H1 (cell line): ENCODE results near the gene AVPI1. TPM values are rescaled to one million over a fixed set of nuclear protein-coding genes. Genes with fewer than 3 reads are reported as not detected.

ENCODE experiments used
- CBX8 ChIP-seq: fragments of 300-800, 300-1000 bp; sonication (generic); IDR thresholded peaks from 2 replicates; pipeline ENCODE4 v1.7.1; 2016; ENCODE audit warnings: low read depth, low read length, borderline replicate concordance
- CHD2 ChIP-seq: IDR thresholded peaks from 2 replicates; pipeline ENCODE4 v1.6.1; 2012; ENCODE audit warnings: low read length, improper control_type of control experiment
- CREB1 ChIP-seq: IDR thresholded peaks from 2 replicates; pipeline ENCODE4 v1.6.1; 2012; ENCODE audit warnings: inconsistent platforms
- GTF2F1 ChIP-seq: IDR thresholded peaks from 2 replicates; pipeline ENCODE4 v1.6.1; 2012; ENCODE audit warnings: low read depth, low read length, improper control_type of control experiment, borderline replicate concordance
- HDAC2 ChIP-seq, 2 experiments: fragments of 300-600 bp in 1 of 2; sonication (generic) in 1 of 2; IDR thresholded peaks; 2 replicates each; pipeline ENCODE4 v1.6.1; 2011 to 2012; ENCODE audit warnings: low read depth in 2 of 2, low read length in 2 of 2, mild to moderate bottlenecking in 2 of 2, moderate library complexity in 2 of 2, borderline replicate concordance in 1 of 2, inconsistent platforms in 1 of 2
- HDAC6 ChIP-seq: IDR thresholded peaks from one replicate; pipeline ENCODE4 v1.7.1; 2012; ENCODE audit warnings: low read depth, mild to moderate bottlenecking, inconsistent platforms, low read length, moderate library complexity
- JUND ChIP-seq: IDR thresholded peaks from 2 replicates; pipeline ENCODE4 v1.6.1; 2011; ENCODE audit warnings: mild to moderate bottlenecking, improper control_type of control experiment, low read length
- RAD21 ChIP-seq, 2 experiments: IDR thresholded peaks in 1 of 2; conservative IDR thresholded peaks in 1 of 2; 2 replicates each; pipeline ENCODE4 v1.6.1; 2011; ENCODE audit warnings: low read depth in 2 of 2, low read length in 2 of 2, improper control_type of control experiment in 1 of 2, inconsistent platforms in 1 of 2, mild to moderate bottlenecking in 1 of 2, moderate library complexity in 1 of 2
- RBBP5 ChIP-seq: IDR thresholded peaks from 2 replicates; pipeline ENCODE4 v1.7.1; 2012; ENCODE audit warnings: low read depth, mild to moderate bottlenecking, inconsistent platforms, low read length, moderate library complexity, borderline replicate concordance
- RNF2 ChIP-seq: fragments of 200-900, 300-1000 bp; sonication (generic); IDR thresholded peaks from 2 replicates; pipeline ENCODE4 v1.7.1; 2016; ENCODE audit warnings: borderline replicate concordance, low read depth, mild to moderate bottlenecking, antibody characterized with exemption, low read length; ENCODE audit not compliant: poor library complexity, severe bottlenecking; ENCODE audit errors: missing control alignments
- SIN3A ChIP-seq, 2 experiments: IDR thresholded peaks in 1 of 2; conservative IDR thresholded peaks in 1 of 2; 2 replicates each; pipeline ENCODE4 v1.6.1; 2011 to 2012; ENCODE audit warnings: low read length in 2 of 2, improper control_type of control experiment in 1 of 2, low read depth in 1 of 2, mild to moderate bottlenecking in 1 of 2
- SIRT6 ChIP-seq: IDR thresholded peaks from one replicate; pipeline ENCODE4 v1.7.1; 2012; ENCODE audit warnings: low read length, inconsistent platforms
- SIX5 ChIP-seq: IDR thresholded peaks from 2 replicates; pipeline ENCODE4 v1.6.1; 2011; ENCODE audit warnings: mild to moderate bottlenecking, low read depth, low read length
- SP1 ChIP-seq: IDR thresholded peaks from 2 replicates; pipeline ENCODE4 v1.6.1; 2011; ENCODE audit warnings: low read depth, low read length
- SRF ChIP-seq: IDR thresholded peaks from 2 replicates; pipeline ENCODE4 v1.6.1; 2011; ENCODE audit warnings: mild to moderate bottlenecking, low read depth, low read length, moderate library complexity
- TAF7 ChIP-seq: optimal IDR thresholded peaks from 2 replicates; pipeline ENCODE3; 2011; ENCODE audit warnings: low read depth, mild to moderate bottlenecking, inconsistent platforms, low read length, moderate library complexity, borderline replicate concordance
- polyA plus RNA-seq, 7 experiments: library from polyadenylated mRNA; depleted of rRNA in 3 of 7; stranded (reverse) in 5 of 7; unstranded in 2 of 7; fragments of >200 nt in 5 of 7; fragments of 200-250 nt in 2 of 7; gene quantifications; 1 replicate in 5 of 7; 2 replicates in 1 of 7; 4 replicates in 1 of 7; pipeline versions ENCODE4 v1.2.1 to v1.2.3, GENCODE V29; 2011 to 2013; ENCODE audit warnings: missing spikeins in 2 of 7, mixed read lengths in 2 of 7
- total RNA-seq: library from RNA; stranded (reverse); fragmentation: NEBNext Ultra II Directional; extraction: Animal tissue kit (Norgen Biotek cat#: 25700); gene quantifications from 2 replicates; pipeline ENCODE4 v1.2.1, GENCODE V29; 2021
- TF ChIP-seq, protein P1 (sequence below): IDR thresholded peaks from 2 replicates; pipeline ENCODE4 v1.6.1; 2012; ENCODE audit warnings: inconsistent platforms
- TF ChIP-seq, protein P2 (sequence below), 3 experiments: IDR thresholded peaks; 1 replicate in 2 of 3; 2 replicates in 1 of 3; pipeline versions ENCODE4 v1.5.1 to v1.6.1; 2011; ENCODE audit warnings: low read length in 3 of 3, mild to moderate bottlenecking in 3 of 3, inconsistent platforms in 2 of 3, low read depth in 1 of 3, moderate library complexity in 1 of 3; ENCODE audit not compliant: insufficient read depth in 1 of 3; ENCODE audit errors: control extremely low read depth in 1 of 3
- TF ChIP-seq, protein P3 (sequence below): IDR thresholded peaks from 2 replicates; pipeline ENCODE4 v1.6.1; 2012; ENCODE audit warnings: low read length, inconsistent platforms

The AVPI1 gene
- total and polyA plus RNA-seq, 2 of the 8 experiments (the other 6 are each of a cell fraction or from before 2014, with no cell fraction given), result 9.0 to 13.5 TPM

DNA sequence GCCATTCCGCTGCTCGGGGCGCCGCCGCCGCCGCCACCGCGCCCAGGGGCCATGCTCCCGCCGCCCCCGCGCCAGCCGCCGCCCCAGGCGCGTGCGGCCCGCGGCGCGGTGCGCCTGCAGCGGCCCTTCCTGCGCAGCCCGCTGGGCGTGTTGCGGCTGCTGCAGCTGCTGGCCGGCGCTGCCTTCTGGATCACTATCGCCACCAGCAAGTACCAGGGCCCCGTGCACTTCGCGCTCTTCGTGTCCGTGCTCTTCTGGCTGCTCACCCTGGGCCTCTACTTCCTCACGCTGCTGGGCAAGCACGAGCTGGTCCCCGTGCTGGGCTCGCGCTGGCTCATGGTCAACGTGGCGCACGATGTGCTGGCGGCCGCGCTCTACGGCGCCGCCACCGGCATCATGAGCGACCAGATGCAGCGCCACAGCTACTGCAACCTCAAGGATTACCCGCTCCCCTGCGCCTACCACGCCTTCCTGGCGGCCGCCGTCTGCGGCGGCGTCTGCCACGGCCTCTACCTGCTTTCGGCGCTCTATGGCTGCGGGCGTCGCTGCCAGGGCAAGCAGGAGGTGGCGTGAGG is 26.9 kb upstream of the AVPI1 start (continued):
- TF ChIP-seq RBBP5, result peak; percentile 84
- no peak for TF ChIP-seq RNF2
- TF ChIP-seq SRF, result no peak
- TF ChIP-seq, protein P1, sequence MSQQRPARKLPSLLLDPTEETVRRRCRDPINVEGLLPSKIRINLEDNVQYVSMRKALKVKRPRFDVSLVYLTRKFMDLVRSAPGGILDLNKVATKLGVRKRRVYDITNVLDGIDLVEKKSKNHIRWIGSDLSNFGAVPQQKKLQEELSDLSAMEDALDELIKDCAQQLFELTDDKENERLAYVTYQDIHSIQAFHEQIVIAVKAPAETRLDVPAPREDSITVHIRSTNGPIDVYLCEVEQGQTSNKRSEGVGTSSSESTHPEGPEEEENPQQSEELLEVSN, result peak; percentile 93
- no peak for TF ChIP-seq CBX8
- TF ChIP-seq, protein P2, sequence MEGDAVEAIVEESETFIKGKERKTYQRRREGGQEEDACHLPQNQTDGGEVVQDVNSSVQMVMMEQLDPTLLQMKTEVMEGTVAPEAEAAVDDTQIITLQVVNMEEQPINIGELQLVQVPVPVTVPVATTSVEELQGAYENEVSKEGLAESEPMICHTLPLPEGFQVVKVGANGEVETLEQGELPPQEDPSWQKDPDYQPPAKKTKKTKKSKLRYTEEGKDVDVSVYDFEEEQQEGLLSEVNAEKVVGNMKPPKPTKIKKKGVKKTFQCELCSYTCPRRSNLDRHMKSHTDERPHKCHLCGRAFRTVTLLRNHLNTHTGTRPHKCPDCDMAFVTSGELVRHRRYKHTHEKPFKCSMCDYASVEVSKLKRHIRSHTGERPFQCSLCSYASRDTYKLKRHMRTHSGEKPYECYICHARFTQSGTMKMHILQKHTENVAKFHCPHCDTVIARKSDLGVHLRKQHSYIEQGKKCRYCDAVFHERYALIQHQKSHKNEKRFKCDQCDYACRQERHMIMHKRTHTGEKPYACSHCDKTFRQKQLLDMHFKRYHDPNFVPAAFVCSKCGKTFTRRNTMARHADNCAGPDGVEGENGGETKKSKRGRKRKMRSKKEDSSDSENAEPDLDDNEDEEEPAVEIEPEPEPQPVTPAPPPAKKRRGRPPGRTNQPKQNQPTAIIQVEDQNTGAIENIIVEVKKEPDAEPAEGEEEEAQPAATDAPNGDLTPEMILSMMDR (IDR thresholded peaks at IDR 0.05; ENCODE audit: control extremely low read depth in 1 of 3, insufficient read depth in 1 of 3, low read depth in 1 of 3, low read length in 3 of 3), result peak in 2 of 3 experiments; percentile 22 to 41; a peak in 2 of 4 replicates
- TF ChIP-seq SIRT6, result no peak
- TF ChIP-seq, protein P3, sequence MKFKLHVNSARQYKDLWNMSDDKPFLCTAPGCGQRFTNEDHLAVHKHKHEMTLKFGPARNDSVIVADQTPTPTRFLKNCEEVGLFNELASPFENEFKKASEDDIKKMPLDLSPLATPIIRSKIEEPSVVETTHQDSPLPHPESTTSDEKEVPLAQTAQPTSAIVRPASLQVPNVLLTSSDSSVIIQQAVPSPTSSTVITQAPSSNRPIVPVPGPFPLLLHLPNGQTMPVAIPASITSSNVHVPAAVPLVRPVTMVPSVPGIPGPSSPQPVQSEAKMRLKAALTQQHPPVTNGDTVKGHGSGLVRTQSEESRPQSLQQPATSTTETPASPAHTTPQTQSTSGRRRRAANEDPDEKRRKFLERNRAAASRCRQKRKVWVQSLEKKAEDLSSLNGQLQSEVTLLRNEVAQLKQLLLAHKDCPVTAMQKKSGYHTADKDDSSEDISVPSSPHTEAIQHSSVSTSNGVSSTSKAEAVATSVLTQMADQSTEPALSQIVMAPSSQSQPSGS, result no peak
- no peak for TF ChIP-seq SP1
- TF ChIP-seq HDAC6, result no peak
- TF ChIP-seq CHD2, result no peak
- peak; percentile 69 for TF ChIP-seq CREB1
- no peak for TF ChIP-seq RAD21 (IDR thresholded peaks at IDR 0.05 in 1 of 2, conservative IDR thresholded peaks at IDR 0.05 in 1 of 2; ENCODE audit: low read depth in 2 of 2, low read length in 2 of 2)
- no peak for TF ChIP-seq TAF7
- no peak for TF ChIP-seq JUND
- no peak for TF ChIP-seq SIX5
- TF ChIP-seq SIN3A (conservative IDR thresholded peaks at IDR 0.05 in 1 of 2, IDR thresholded peaks at IDR 0.05 in 1 of 2; ENCODE audit: low read depth in 1 of 2, low read length in 2 of 2), result no peak; a peak in 1 of 4 replicates
- no peak for TF ChIP-seq GTF2F1
- TF ChIP-seq HDAC2 (IDR thresholded peaks at IDR 0.05; ENCODE audit: borderline replicate concordance in 1 of 2, low read depth in 2 of 2, low read length in 2 of 2), result no peak; a peak in 1 of 4 replicates
